ENCODE results near the gene KPRP. TPM values are rescaled to one million over a fixed set of nuclear protein-coding genes. Genes with fewer than 3 reads are reported as not detected.

Gene KPRP
- total RNA-seq, 1 experiment from 2014 or later: not detected

- intact Hi-C loops (cut with micrococcal nuclease; ENCODE audit: unreplicated experiment): no loop called here
- DNase-seq (ENCODE audit: low spot score): peak; percentile 14
- Histone ChIP-seq H3K27me3 (replicated peaks; ENCODE audit: insufficient read depth, low read depth, low read length, poor library complexity) (peaks cover 11% of the 10 kb centered on the region), H3K4me3 (ENCODE audit: low read depth, low read length, poor library complexity, severe bottlenecking) (no peak overlapping the region), H3K4me1 (ENCODE audit: insufficient read depth, low read length, poor library complexity, severe bottlenecking) (no peaks in the 10 kb centered on the region), H3K36me3 (ENCODE audit: insufficient read depth, low read length, poor library complexity, severe bottlenecking) (no peaks in the 10 kb centered on the region), H3K9me3 (ENCODE audit: low read depth, low read length, poor library complexity, severe bottlenecking) (no peaks in the 10 kb centered on the region), H3K27ac (ENCODE audit: low read depth, low read length, poor library complexity, severe bottlenecking) (no peak overlapping the region)
- ChIA-PET POLR2A (ENCODE audit: low non-redundant PET) (no interaction called here), CTCF (no interaction called here)
- no TSS peak for BruUV-seq (replicated peaks)
- no peak for TF ChIP-seq EZH2 (IDR thresholded peaks at IDR 0.05; ENCODE audit: borderline replicate concordance, low read depth, low read length, poor library complexity, severe bottlenecking)
- peak; percentile 45; the same call in 1 of the 2 replicates for TF ChIP-seq CTCF (conservative IDR thresholded peaks at IDR 0.05; ENCODE audit: low read depth, low read length)
These were observed 12.5 kb upstream of the KPRP start for GRCh38 chr1:152745289-152745704.

DNA sequence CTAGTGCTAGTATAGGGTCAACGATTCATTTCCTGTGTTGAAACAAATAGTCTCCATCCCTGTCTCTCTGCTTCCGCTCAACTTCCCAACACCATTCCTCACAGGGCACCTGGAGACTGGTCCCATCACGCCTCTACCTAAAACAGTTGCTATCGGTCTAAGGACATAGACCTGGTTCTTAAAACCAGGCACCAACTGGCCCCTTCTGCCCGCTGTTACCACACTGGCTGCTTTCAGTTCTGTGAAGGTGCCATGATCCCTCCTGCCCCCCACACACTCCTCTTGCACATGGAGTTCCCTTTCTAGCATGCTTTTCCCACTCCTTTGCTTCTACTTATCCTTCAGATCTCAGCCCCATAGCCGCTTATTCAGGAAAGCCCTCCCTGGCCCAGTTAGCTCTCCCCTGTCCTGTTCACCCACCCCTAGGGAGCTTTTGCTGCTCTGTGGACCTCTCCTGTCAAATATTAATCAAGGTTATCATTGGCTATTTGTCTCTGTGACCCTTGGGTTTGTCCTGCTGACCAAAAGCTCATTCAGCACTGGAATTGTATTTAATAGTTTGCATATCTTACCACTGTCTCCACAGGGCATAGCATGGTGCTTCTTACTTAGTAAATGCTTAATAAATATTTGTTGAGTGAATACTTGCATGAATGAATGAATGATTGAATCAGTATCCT is 11.9 kb upstream of the KPRP start:
- Histone ChIP-seq H3K4me1 (ENCODE audit: insufficient read depth, low read length, poor library complexity, severe bottlenecking) (no peaks in the 10 kb centered on the region), H3K36me3 (ENCODE audit: insufficient read depth, low read length, poor library complexity, severe bottlenecking) (no peaks in the 10 kb centered on the region), H3K27ac (ENCODE audit: low read depth, low read length, poor library complexity, severe bottlenecking) (no peak overlapping the region), H3K9me3 (ENCODE audit: low read depth, low read length, poor library complexity, severe bottlenecking) (no peaks in the 10 kb centered on the region), H3K27me3 (replicated peaks; ENCODE audit: insufficient read depth, low read depth, low read length, poor library complexity) (peaks cover 12% of the 10 kb centered on the region), H3K4me3 (ENCODE audit: low read depth, low read length, poor library complexity, severe bottlenecking) (no peak overlapping the region)
- no peak for DNase-seq (ENCODE audit: low spot score)
- intact Hi-C loops (cut with micrococcal nuclease; ENCODE audit: unreplicated experiment): no loop called here
- BruUV-seq (replicated peaks): no TSS peak
- no peak for TF ChIP-seq CTCF (conservative IDR thresholded peaks at IDR 0.05; ENCODE audit: low read depth, low read length)
- no peak for TF ChIP-seq EZH2 (IDR thresholded peaks at IDR 0.05; ENCODE audit: borderline replicate concordance, low read depth, low read length, poor library complexity, severe bottlenecking)
- POLR2A ChIA-PET (ENCODE audit: low non-redundant PET): no interaction called here
- CTCF ChIA-PET: no interaction called here

DNA sequence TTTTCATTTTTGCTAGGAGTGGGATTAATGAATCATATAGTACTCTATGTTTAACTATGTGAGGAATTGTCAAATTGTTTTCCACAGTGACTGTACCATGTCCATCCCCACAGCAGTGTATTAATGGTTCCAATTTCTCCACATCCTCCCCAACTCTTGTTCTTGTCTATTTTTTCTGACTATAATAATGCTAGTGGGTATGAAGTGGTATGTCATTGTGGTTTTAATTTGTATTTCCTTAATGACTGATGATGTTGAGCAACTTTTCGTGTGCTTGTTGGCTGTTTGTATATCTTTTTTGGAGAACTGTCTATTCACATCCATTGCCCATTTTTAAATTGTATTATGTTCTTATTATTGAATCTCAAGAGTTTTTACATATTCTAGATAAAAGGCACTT is 10.0 kb upstream of the KPRP start:
- Histone ChIP-seq H3K27ac (ENCODE audit: low read depth, low read length, poor library complexity, severe bottlenecking) (no peak overlapping the region), H3K36me3 (ENCODE audit: insufficient read depth, low read length, poor library complexity, severe bottlenecking) (no peaks in the 10 kb centered on the region), H3K27me3 (replicated peaks; ENCODE audit: insufficient read depth, low read depth, low read length, poor library complexity) (peaks cover 19% of the 10 kb centered on the region), H3K9me3 (ENCODE audit: low read depth, low read length, poor library complexity, severe bottlenecking) (no peaks in the 10 kb centered on the region), H3K4me1 (ENCODE audit: insufficient read depth, low read length, poor library complexity, severe bottlenecking) (no peaks in the 10 kb centered on the region), H3K4me3 (ENCODE audit: low read depth, low read length, poor library complexity, severe bottlenecking) (no peak overlapping the region)
- POLR2A ChIA-PET (ENCODE audit: low non-redundant PET): no interaction called here
- no TSS peak for BruUV-seq (replicated peaks)
- TF ChIP-seq EZH2 (IDR thresholded peaks at IDR 0.05; ENCODE audit: borderline replicate concordance, low read depth, low read length, poor library complexity, severe bottlenecking) (no peak), CTCF (conservative IDR thresholded peaks at IDR 0.05; ENCODE audit: low read depth, low read length) (no peak)
- intact Hi-C loops (cut with micrococcal nuclease; ENCODE audit: unreplicated experiment): no loop called here
- CTCF ChIA-PET: no interaction called here
- DNase-seq (ENCODE audit: low spot score): no peak
